Measurements from ENCODE around the gene DISC1. TPM values are rescaled to one million over a fixed set of nuclear protein-coding genes. Genes with fewer than 3 reads are reported as not detected.

DISC1 gene
- total RNA-seq, 1 experiment from 2014 or later = 1.8 TPM

GRCh38 chr1:231596337-231596791 lies 30.2 kb upstream of the DISC1 start:
- Histone ChIP-seq H3K9ac (ENCODE audit: low read length) (no peak overlapping the region), H3K4me3 (replicated peaks in 1 of 2; ENCODE audit: low read depth in 1 of 2, low read length in 2 of 2) (no peak overlapping the region), H3K4me1 (ENCODE audit: control insufficient read depth in 1 of 2, insufficient read depth in 2 of 2, low read length in 2 of 2) (no peaks in the 10 kb centered on the region), H3K36me3 (ENCODE audit: control insufficient read depth in 1 of 2, insufficient read depth in 2 of 2, low read length in 2 of 2) (no peaks in the 10 kb centered on the region), H2AFZ (ENCODE audit: low read depth, low read length, poor library complexity, severe bottlenecking) (no peak overlapping the region), H3K9me3 (ENCODE audit: control insufficient read depth in 1 of 2, insufficient read depth in 1 of 2, low read depth in 1 of 2, low read length in 2 of 2) (no peaks in the 10 kb centered on the region), H3K27me3 (ENCODE audit: insufficient read depth, low read length) (no peaks in the 10 kb centered on the region), H4K20me1 (ENCODE audit: insufficient read depth) (no peaks in the 10 kb centered on the region), H3K4me2 (ENCODE audit: low read length) (no peak overlapping the region), H3K27ac (ENCODE audit: low read depth, low read length) (no peak overlapping the region), H3K9me2 (ENCODE audit: insufficient read depth) (no peaks in the 10 kb centered on the region), H3K79me2 (ENCODE audit: insufficient read depth, low read length) (no peaks in the 10 kb centered on the region)
- TF ChIP-seq, protein P1, sequence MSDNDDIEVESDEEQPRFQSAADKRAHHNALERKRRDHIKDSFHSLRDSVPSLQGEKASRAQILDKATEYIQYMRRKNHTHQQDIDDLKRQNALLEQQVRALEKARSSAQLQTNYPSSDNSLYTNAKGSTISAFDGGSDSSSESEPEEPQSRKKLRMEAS (IDR thresholded peaks at IDR 0.05) = no peak
- TF ChIP-seq EZH2 (IDR thresholded peaks at IDR 0.05) (no peak), JUND (IDR thresholded peaks at IDR 0.05) (no peak), ELF1 (IDR thresholded peaks at IDR 0.05; ENCODE audit: borderline replicate concordance, low read depth) (no peak), ZFX (IDR thresholded peaks at IDR 0.05) (no peak), RAD21 (IDR thresholded peaks at IDR 0.05; ENCODE audit: low read depth) (no peak), CTCF (IDR thresholded peaks at IDR 0.05 in 2 of 3, conservative IDR thresholded peaks at IDR 0.05 in 1 of 3; ENCODE audit: borderline replicate concordance in 1 of 3, insufficient read depth in 1 of 3, low read depth in 2 of 3, low read length in 2 of 3) (no peak), CEBPB (IDR thresholded peaks at IDR 0.05; ENCODE audit: low read depth) (no peak), EZH2phosphoT487 (IDR thresholded peaks at IDR 0.05; ENCODE audit: borderline replicate concordance) (no peak), EGR1 (IDR thresholded peaks at IDR 0.05; ENCODE audit: low read depth) (no peak), SRF (IDR thresholded peaks at IDR 0.05; ENCODE audit: low read depth) (no peak)
- TF ChIP-seq, protein P2, sequence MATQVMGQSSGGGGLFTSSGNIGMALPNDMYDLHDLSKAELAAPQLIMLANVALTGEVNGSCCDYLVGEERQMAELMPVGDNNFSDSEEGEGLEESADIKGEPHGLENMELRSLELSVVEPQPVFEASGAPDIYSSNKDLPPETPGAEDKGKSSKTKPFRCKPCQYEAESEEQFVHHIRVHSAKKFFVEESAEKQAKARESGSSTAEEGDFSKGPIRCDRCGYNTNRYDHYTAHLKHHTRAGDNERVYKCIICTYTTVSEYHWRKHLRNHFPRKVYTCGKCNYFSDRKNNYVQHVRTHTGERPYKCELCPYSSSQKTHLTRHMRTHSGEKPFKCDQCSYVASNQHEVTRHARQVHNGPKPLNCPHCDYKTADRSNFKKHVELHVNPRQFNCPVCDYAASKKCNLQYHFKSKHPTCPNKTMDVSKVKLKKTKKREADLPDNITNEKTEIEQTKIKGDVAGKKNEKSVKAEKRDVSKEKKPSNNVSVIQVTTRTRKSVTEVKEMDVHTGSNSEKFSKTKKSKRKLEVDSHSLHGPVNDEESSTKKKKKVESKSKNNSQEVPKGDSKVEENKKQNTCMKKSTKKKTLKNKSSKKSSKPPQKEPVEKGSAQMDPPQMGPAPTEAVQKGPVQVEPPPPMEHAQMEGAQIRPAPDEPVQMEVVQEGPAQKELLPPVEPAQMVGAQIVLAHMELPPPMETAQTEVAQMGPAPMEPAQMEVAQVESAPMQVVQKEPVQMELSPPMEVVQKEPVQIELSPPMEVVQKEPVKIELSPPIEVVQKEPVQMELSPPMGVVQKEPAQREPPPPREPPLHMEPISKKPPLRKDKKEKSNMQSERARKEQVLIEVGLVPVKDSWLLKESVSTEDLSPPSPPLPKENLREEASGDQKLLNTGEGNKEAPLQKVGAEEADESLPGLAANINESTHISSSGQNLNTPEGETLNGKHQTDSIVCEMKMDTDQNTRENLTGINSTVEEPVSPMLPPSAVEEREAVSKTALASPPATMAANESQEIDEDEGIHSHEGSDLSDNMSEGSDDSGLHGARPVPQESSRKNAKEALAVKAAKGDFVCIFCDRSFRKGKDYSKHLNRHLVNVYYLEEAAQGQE (IDR thresholded peaks at IDR 0.05; ENCODE audit: low read depth) = no peak
- ATAC-seq (no peak), DNase-seq (ENCODE audit: low read depth, low spot score) (no peak)
- ChIA-PET CTCF (no interaction called here), RAD21 (ENCODE audit: low non-redundant PET in 1 of 2, low total read pairs in 2 of 2, uncharacterized antibody in 2 of 2, unreplicated experiment in 2 of 2) (no interaction called here), POLR2A (no interaction called here)
- BruUV-seq (replicated peaks) = no TSS peak
- intact Hi-C loops (cut with micrococcal nuclease) = no loop called here
